H9 (cell line): ENCODE data around the gene LTB4R2. TPM values are rescaled to one million over a fixed set of nuclear protein-coding genes. Genes with fewer than 3 reads are reported as not detected.

Experiments used
- DNase-seq: peaks from one replicate; pipeline ENCODE4 v3.0.0-alpha.2; 2017
- H2AFZ ChIP-seq: one replicate; pipeline ENCODE4 v1.6.1; 2013; ENCODE audit warnings: mild to moderate bottlenecking, low read length, control low read depth, moderate library complexity
- H2AK5ac ChIP-seq: 2 replicates; pipeline ENCODE4 v1.6.1; 2013; ENCODE audit warnings: low read length, control low read depth, mixed read lengths; ENCODE audit not compliant: insufficient read length
- H2BK120ac ChIP-seq: one replicate; pipeline ENCODE4 v1.6.1; 2013; ENCODE audit warnings: low read depth, mild to moderate bottlenecking, low read length, control low read depth, inconsistent platforms; ENCODE audit not compliant: poor library complexity, severe bottlenecking
- H2BK12ac ChIP-seq: 2 replicates; pipeline ENCODE4 v1.6.1; 2013; ENCODE audit warnings: low read length, control low read depth, mixed read lengths, low read depth; ENCODE audit not compliant: insufficient read length
- H2BK15ac ChIP-seq: 2 replicates; pipeline ENCODE4 v1.6.1; 2013; ENCODE audit warnings: low read depth, low read length, control low read depth
- H2BK20ac ChIP-seq: one replicate; pipeline ENCODE4 v1.6.1; 2013; ENCODE audit warnings: low read depth, mild to moderate bottlenecking, low read length, control low read depth, inconsistent platforms; ENCODE audit not compliant: poor library complexity, severe bottlenecking
- H2BK5ac ChIP-seq: 2 replicates; pipeline ENCODE4 v1.6.1; 2013; ENCODE audit warnings: low read length, control low read depth, mixed read lengths; ENCODE audit not compliant: insufficient read length
- H3K14ac ChIP-seq: 2 replicates; pipeline ENCODE4 v1.6.1; 2013; ENCODE audit warnings: low read length, control low read depth; ENCODE audit not compliant: insufficient read depth
- H3K18ac ChIP-seq: 2 replicates; pipeline ENCODE4 v1.6.1; 2013; ENCODE audit warnings: low read depth, mild to moderate bottlenecking, mixed read lengths, low read length, control low read depth; ENCODE audit not compliant: insufficient read length
- H3K23ac ChIP-seq: 2 replicates; pipeline ENCODE4 v1.6.1; 2013; ENCODE audit warnings: low read length, control low read depth, mixed read lengths, low read depth; ENCODE audit not compliant: insufficient read length
- H3K23me2 ChIP-seq: 2 replicates; pipeline ENCODE4 v1.6.1; 2013; ENCODE audit warnings: low read depth, mild to moderate bottlenecking, mixed read lengths, low read length, control low read depth; ENCODE audit not compliant: insufficient read length, poor library complexity, severe bottlenecking
- H3K27ac ChIP-seq: 2 replicates; pipeline ENCODE4 v1.5.1; 2013; ENCODE audit warnings: low read length, control low read depth, mixed read lengths, low read depth; ENCODE audit not compliant: insufficient read length
- H3K27me3 ChIP-seq: 2 replicates; pipeline ENCODE4 v1.6.1; 2013; ENCODE audit warnings: low read length, control low read depth, inconsistent platforms; ENCODE audit not compliant: insufficient read depth
- H3K4ac ChIP-seq: 2 replicates; pipeline ENCODE4 v1.6.1; 2013; ENCODE audit warnings: low read depth, mild to moderate bottlenecking, control low read depth, inconsistent platforms, low read length, moderate library complexity
- H3K4me1 ChIP-seq: 2 replicates; pipeline ENCODE4 v1.6.1; 2013; ENCODE audit warnings: low read length, control low read depth, inconsistent platforms; ENCODE audit not compliant: insufficient read depth
- H3K4me2 ChIP-seq: 2 replicates; pipeline ENCODE4 v1.6.1; 2013; ENCODE audit warnings: low read length, control low read depth, mixed read lengths; ENCODE audit not compliant: insufficient read length, insufficient read depth
- H3K56ac ChIP-seq: 2 replicates; pipeline ENCODE4 v1.6.1; 2013; ENCODE audit warnings: low read depth, mild to moderate bottlenecking, mixed read lengths, low read length, control low read depth; ENCODE audit not compliant: insufficient read length
- H3K79me1 ChIP-seq: 2 replicates; pipeline ENCODE4 v1.6.1; 2013; ENCODE audit warnings: low read depth, mild to moderate bottlenecking, moderate library complexity, low read length, control low read depth, inconsistent platforms; ENCODE audit not compliant: insufficient read depth, poor library complexity, severe bottlenecking
- H3K79me2 ChIP-seq: 2 replicates; pipeline ENCODE4 v1.6.1; 2013; ENCODE audit warnings: low read length, control low read depth, inconsistent platforms; ENCODE audit not compliant: insufficient read depth
- H3K9ac ChIP-seq: 2 replicates; pipeline ENCODE4 v1.6.1; 2013; ENCODE audit warnings: low read length, control low read depth, mixed read lengths; ENCODE audit not compliant: insufficient read length; ENCODE audit errors: extremely low read depth
- H3K9me3 ChIP-seq: one replicate; pipeline ENCODE4 v1.6.1; 2013; ENCODE audit warnings: low read depth, low read length, inconsistent platforms; ENCODE audit not compliant: control insufficient read depth
- H3T11ph ChIP-seq: one replicate; pipeline ENCODE4 v1.6.1; 2013; ENCODE audit warnings: mild to moderate bottlenecking, low read length, control low read depth, inconsistent platforms
- H4K20me1 ChIP-seq: one replicate; pipeline ENCODE4 v1.6.1; 2013; ENCODE audit not compliant: control insufficient read depth, insufficient read length, insufficient read depth
- H4K5ac ChIP-seq: 2 replicates; pipeline ENCODE4 v1.6.1; 2013; ENCODE audit warnings: low read depth, mild to moderate bottlenecking, mixed read lengths, low read length, control low read depth; ENCODE audit not compliant: insufficient read length
- H4K8ac ChIP-seq: replicated peaks from 2 replicates; pipeline ENCODE4 v1.6.1; 2013; ENCODE audit warnings: low read length, control low read depth, mixed read lengths, low read depth; ENCODE audit not compliant: insufficient read length
- H4K91ac ChIP-seq: 2 replicates; pipeline ENCODE4 v1.6.1; 2013; ENCODE audit warnings: low read depth, mild to moderate bottlenecking, moderate library complexity, mixed read lengths, low read length, control low read depth; ENCODE audit not compliant: insufficient read length
- H3K27ac Mint-ChIP-seq, 3 experiments: 2 replicates in 2 of 3; 3 replicates in 1 of 3; pipeline ENCODE4 v1.8.0; 2020 to 2021; ENCODE audit warnings: mixed read lengths in 3 of 3, mild to moderate bottlenecking in 1 of 3, moderate library complexity in 1 of 3
- H3K27me3 Mint-ChIP-seq: 2 replicates; pipeline ENCODE4 v1.8.0; 2021; ENCODE audit warnings: low read depth, mild to moderate bottlenecking, moderate library complexity, mixed read lengths
- H3K36me3 Mint-ChIP-seq, 3 experiments: 2 replicates in 2 of 3; 3 replicates in 1 of 3; pipeline ENCODE4 v1.8.0; 2020 to 2021; ENCODE audit warnings: low read depth in 3 of 3, mixed read lengths in 3 of 3; ENCODE audit not compliant: insufficient read depth in 1 of 3
- H3K4me1 Mint-ChIP-seq, 2 experiments: 2 replicates each; pipeline ENCODE4 v1.8.0; 2020; ENCODE audit warnings: mixed read lengths in 2 of 2
- H3K4me3 Mint-ChIP-seq, 2 experiments: 2 replicates in 1 of 2; 3 replicates in 1 of 2; pipeline ENCODE4 v1.8.0; 2020 to 2021; ENCODE audit warnings: mild to moderate bottlenecking in 2 of 2, mixed read lengths in 2 of 2, moderate library complexity in 1 of 2
- H3K9me3 Mint-ChIP-seq, 2 experiments: 2 replicates in 1 of 2; 3 replicates in 1 of 2; pipeline ENCODE4 v1.8.0; 2020; ENCODE audit warnings: mild to moderate bottlenecking in 2 of 2, mixed read lengths in 2 of 2, moderate library complexity in 1 of 2
- CTCF ChIP-seq: fragments of 200-600 bp; sonication (generic); conservative IDR thresholded peaks from 3 replicates; pipeline ENCODE4 v1.8.0; 2021; ENCODE audit warnings: antibody characterized with exemption, mild to moderate bottlenecking
- WGBS: extraction: QIAGEN DNeasy Blood & Tissue Kit; methylation state at CpG from one replicate; pipeline ENCODE4 v1.1.7; 2013; ENCODE audit warnings: missing lambda C conversion rate, low lambda C conversion rate, mixed read lengths; ENCODE audit not compliant: insufficient read length; ENCODE audit errors: extremely low coverage; 5-methylcytosine and 5-hydroxymethylcytosine counted together
- total RNA-seq: library from RNA; stranded (reverse); gene quantifications from 2 replicates; pipeline ENCODE4 v1.2.1, GENCODE V29; 2021

The LTB4R2 gene
- total RNA-seq, 1 experiment from 2014 or later, result 13.4 TPM

DNA sequence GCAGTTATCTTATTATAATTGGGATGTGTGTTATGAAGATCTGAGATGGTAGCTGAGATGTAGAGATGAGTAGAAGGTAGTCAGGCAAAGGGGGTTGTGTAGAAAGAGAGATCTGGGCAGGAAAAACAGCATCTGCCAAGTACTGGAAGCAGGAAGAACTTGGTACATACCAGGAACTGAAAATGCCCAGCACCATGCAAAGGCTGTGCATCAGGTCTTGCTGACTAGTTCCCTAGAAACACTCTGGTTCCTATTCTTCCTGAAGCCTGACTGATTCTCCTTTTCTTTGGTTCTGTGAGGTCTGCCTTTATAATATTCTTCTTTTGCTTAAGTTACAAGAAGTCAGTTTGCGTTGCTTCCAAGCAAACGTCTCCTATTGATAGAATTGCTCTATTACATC is 51.4 kb downstream of the LTB4R2 start:
- H2BK15ac ChIP-seq, result no peak overlapping the region
- no peaks in the 10 kb centered on the region for H3K36me3 Mint-ChIP-seq
- H3K9me3 ChIP-seq, result no peaks in the 10 kb centered on the region
- no peaks in the 10 kb centered on the region for H3K79me2 ChIP-seq
- H3K4me2 ChIP-seq, result no peak overlapping the region
- H3K27ac ChIP-seq, result no peak overlapping the region
- peaks cover 64% of the 10 kb centered on the region for H3K27me3 Mint-ChIP-seq
- no peak overlapping the region for H3T11ph ChIP-seq
- H2BK20ac ChIP-seq, result no peak overlapping the region
- no peak overlapping the region for H4K5ac ChIP-seq
- no peak overlapping the region for H2AK5ac ChIP-seq
- H3K4me1 ChIP-seq, result no peaks in the 10 kb centered on the region
- no peak for DNase-seq
- H3K23me2 ChIP-seq, result peaks cover 5% of the 10 kb centered on the region
- H3K4ac ChIP-seq, result no peak overlapping the region
- no peak overlapping the region for H3K4me3 Mint-ChIP-seq
- WGBS, result no CpG with 5 or more reads among the region's 2 CpGs
- H3K9ac ChIP-seq, result no peak overlapping the region
- TF ChIP-seq CTCF, result no peak
- no peaks in the 10 kb centered on the region for H4K20me1 ChIP-seq
- H3K27ac Mint-ChIP-seq, result no peak overlapping the region
- no peak overlapping the region for H4K8ac ChIP-seq
- H3K27me3 ChIP-seq, result no peaks in the 10 kb centered on the region; the same call in 1 of the 2 replicates
- no peak overlapping the region for H2BK12ac ChIP-seq
- no peak overlapping the region for H3K23ac ChIP-seq
- H3K79me1 ChIP-seq, result no peaks in the 10 kb centered on the region
- H3K56ac ChIP-seq, result no peak overlapping the region
- no peaks in the 10 kb centered on the region for H3K9me3 Mint-ChIP-seq
- no peak overlapping the region for H3K18ac ChIP-seq
- no peak overlapping the region for H2BK5ac ChIP-seq
- H2AFZ ChIP-seq, result no peak overlapping the region
- no peak overlapping the region for H2BK120ac ChIP-seq
- H3K14ac ChIP-seq, result no peak overlapping the region
- H4K91ac ChIP-seq, result no peak overlapping the region
- H3K4me1 Mint-ChIP-seq, result peaks cover 9 to 12% of the 10 kb centered on the region in 2 experiments

Other genes starting within 250 kb of the LTB4R2 start
- not detected in 2 replicates for gene CPNE6, start 238.6 kb upstream of the LTB4R2 start, total RNA-seq
- 48.9 and 50.2 TPM in 2 replicates for gene PCK2, start 215.8 kb upstream of the LTB4R2 start, total RNA-seq
- gene DCAF11, start 195.4 kb upstream of the LTB4R2 start, total RNA-seq, result 73.4 and 74.3 TPM in 2 replicates
- 2.2 and 2.5 TPM in 2 replicates for gene NRL, start 195.2 kb upstream of the LTB4R2 start, total RNA-seq
- gene FITM1, start 179.5 kb upstream of the LTB4R2 start, total RNA-seq, result 0.31 and 0.72 TPM in 2 replicates
- gene PSME1, start 173.9 kb upstream of the LTB4R2 start, total RNA-seq, result 109 TPM in 2 replicates
- gene EMC9, start 168.5 kb upstream of the LTB4R2 start, total RNA-seq, result 52.9 and 55.9 TPM in 2 replicates
- gene PSME2, start 163.5 kb upstream of the LTB4R2 start, total RNA-seq, result 125 and 126 TPM in 2 replicates
- gene RNF31, start 162.6 kb upstream of the LTB4R2 start, total RNA-seq, result 67.8 and 87.3 TPM in 2 replicates
- gene IRF9, start 148.9 kb upstream of the LTB4R2 start, total RNA-seq, result 20.9 and 27.6 TPM in 2 replicates
- gene REC8, start 138.1 kb upstream of the LTB4R2 start, total RNA-seq, result 58.0 and 58.5 TPM in 2 replicates
- 114 and 116 TPM in 2 replicates for gene IPO4, start 121.3 kb upstream of the LTB4R2 start, total RNA-seq
- 31.6 and 31.8 TPM in 2 replicates for gene TM9SF1, start 114.7 kb upstream of the LTB4R2 start, total RNA-seq
- not detected in 2 replicates for gene TSSK4, start 104.4 kb upstream of the LTB4R2 start, total RNA-seq
- 42.0 and 46.2 TPM in 2 replicates for gene CHMP4A, start 96.7 kb upstream of the LTB4R2 start, total RNA-seq
- gene MDP1, start 94.1 kb upstream of the LTB4R2 start, total RNA-seq, result 18.8 and 19.0 TPM in 2 replicates
- gene NEDD8, start 77.8 kb upstream of the LTB4R2 start, total RNA-seq, result 214 and 225 TPM in 2 replicates
- 84.7 and 86.9 TPM in 2 replicates for gene GMPR2, start 77.2 kb upstream of the LTB4R2 start, total RNA-seq
- 41.3 and 47.6 TPM in 2 replicates for gene TINF2, start 67.5 kb upstream of the LTB4R2 start, total RNA-seq
- gene TGM1, start 47.0 kb upstream of the LTB4R2 start, total RNA-seq, result 1.8 and 2.9 TPM in 2 replicates
- gene RABGGTA, start 38.5 kb upstream of the LTB4R2 start, total RNA-seq, result 25.6 and 26.1 TPM in 2 replicates
- 18.2 and 19.1 TPM in 2 replicates for gene DHRS1, start 10.4 kb upstream of the LTB4R2 start, total RNA-seq
- 34.7 and 35.0 TPM in 2 replicates for gene NOP9, start 10.3 kb upstream of the LTB4R2 start, total RNA-seq
- gene CIDEB, start 2.2 kb upstream of the LTB4R2 start, total RNA-seq, result not detected in 2 replicates
- gene LTB4R, start 1.4 kb downstream of the LTB4R2 start, total RNA-seq, result 8.9 and 9.2 TPM in 2 replicates
- gene ADCY4, start 24.9 kb downstream of the LTB4R2 start, total RNA-seq, result 0.09 and 0.53 TPM in 2 replicates
- 0.35 TPM in 1 of 2 replicates, not detected in the other for gene RIPK3, start 29.9 kb downstream of the LTB4R2 start, total RNA-seq
- gene NFATC4, start 58.0 kb downstream of the LTB4R2 start, total RNA-seq, result 43.0 and 46.4 TPM in 2 replicates
- gene NYNRIN, start 88.9 kb downstream of the LTB4R2 start, total RNA-seq, result 18.1 and 18.7 TPM in 2 replicates
- gene CBLN3, start 119.5 kb downstream of the LTB4R2 start, total RNA-seq, result 0.39 and 0.44 TPM in 2 replicates
- gene KHNYN, start 119.8 kb downstream of the LTB4R2 start, total RNA-seq, result 30.0 and 31.3 TPM in 2 replicates
- 56.2 and 65.0 TPM in 2 replicates for gene SDR39U1, start 132.6 kb downstream of the LTB4R2 start, total RNA-seq
- gene CMA1, start 198.1 kb downstream of the LTB4R2 start, total RNA-seq, result not detected in 2 replicates